GM21423 (cell line): ENCODE measurements around the gene SQSTM1.

ENCODE experiments used
- ATAC-seq: cut with Tn5 transposase; IDR thresholded peaks from one replicate; pipeline ENCODE4 v1.9.1; 2021; ENCODE audit warnings: mild to moderate bottlenecking, moderate library complexity; ENCODE audit not compliant: unreplicated experiment

SQSTM1 gene

DNA sequence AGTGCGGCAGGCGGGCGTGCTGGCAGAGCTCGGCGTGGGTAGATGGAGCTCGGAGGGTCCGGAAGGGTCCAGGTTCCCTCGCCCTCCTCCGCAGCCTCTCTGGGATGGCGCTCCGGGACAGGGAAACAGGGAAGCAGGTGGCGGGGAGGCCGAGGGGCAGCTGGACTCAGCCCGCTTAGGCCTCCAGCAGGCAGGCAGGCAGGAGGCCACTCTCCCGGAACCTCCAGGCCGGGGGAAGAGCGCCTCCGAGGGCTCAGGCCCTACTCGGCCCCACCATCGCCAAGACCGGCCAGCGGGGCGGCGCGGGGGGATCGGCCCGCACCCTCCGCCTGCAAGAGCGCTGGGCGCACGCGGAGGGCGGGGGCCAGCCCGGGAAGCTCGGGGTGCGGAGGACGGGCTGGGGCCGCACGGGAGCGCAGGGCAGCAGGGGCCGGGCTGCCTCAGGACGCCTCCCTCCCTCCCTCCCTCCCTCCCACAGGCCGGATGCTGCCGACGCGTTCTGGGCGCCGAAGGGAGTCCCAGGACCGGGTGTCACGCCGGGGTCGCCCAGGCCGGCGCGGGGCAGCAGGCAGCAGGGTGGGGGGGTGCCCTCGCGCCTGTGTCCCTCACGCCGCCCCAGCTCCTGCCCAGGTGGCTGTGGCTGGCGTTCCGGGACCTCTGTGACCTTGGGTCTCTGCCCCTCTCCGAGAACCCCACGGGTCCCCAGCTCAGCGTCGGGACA, 15.0 kb upstream of the SQSTM1 start:
- peak; percentile 21 for ATAC-seq

DNA sequence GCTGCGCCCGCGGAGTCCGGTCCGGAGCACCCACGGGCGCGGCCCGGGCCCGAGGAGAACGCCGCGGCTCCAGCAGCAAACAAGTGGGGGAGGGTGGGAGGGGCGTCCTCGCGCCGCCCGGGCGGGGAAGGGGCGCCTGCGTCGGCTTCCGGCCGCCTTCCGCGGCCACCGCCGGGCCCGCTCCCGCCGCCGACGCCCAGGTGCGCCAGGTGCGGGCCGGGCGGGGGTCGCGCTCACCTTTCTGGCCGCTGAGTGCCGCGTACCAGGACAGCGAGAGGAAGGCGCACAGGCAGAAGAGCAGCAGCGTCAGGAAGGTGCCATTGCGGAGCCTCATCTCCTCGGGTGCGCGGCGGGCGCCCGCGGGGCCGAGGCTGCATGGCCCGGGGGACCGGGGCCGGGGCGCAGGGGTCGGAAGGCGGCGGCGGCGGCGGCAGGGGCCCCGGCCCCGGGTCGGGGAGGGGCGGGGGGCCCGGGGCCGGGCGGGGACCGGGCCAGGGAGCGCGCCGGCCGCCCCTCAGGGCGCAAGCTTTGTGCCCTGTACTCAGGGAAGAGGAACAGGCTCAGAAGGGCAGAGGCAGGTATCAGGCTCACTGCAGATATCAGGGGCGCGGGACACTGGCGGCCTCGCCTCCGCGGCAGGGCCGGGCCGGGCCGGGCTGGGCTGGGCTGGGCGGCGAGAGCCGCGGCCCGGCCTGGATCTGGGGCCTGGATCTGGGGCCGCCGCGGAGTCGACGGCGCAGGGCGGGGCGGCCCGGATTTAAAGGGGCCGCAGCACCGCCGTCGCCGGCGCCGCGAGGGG, 14.3 kb upstream of the SQSTM1 start, which contains the start of gene MGAT4B:
Gene MGAT4B (minus strand): TSS at position 617 of the 799 bp plus-strand sequence. CDS start 283 bp downstream, at position 334.
- ATAC-seq: peak; percentile 65

DNA sequence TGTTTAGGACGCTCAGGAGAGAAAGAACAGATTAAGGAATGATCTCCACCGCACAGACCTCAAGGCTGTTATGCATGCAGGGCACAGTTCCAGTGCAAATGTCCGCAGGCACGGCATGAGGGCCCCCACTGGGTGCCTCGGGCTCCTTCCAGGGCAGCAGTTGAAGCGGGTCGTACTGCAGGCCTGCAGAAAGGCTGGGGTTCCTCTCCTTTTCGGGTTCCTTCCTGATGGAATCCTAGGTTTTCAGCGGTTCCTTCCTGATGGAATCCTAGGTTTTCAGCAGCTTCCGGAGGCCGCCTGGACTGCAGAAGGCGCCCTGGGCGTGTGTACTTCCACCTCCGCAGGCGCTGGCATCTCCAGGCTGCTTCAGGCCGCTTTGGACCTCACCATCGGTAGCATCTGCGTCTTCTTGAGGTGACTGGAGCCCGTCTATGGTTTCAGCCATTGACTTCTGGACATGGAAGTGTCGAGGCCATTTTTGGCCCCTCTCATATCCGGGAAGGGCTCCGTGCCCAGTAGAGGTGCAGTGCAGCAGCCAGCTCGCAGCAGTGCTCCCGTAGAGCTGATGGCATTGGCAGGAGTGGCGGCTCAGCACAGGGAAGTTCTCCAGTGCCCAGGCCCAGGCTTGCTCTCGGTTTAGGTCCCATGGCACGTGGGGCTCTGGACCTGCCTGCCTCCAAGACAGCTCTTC, 8.4 kb upstream of the SQSTM1 start:
- no peak for ATAC-seq

DNA sequence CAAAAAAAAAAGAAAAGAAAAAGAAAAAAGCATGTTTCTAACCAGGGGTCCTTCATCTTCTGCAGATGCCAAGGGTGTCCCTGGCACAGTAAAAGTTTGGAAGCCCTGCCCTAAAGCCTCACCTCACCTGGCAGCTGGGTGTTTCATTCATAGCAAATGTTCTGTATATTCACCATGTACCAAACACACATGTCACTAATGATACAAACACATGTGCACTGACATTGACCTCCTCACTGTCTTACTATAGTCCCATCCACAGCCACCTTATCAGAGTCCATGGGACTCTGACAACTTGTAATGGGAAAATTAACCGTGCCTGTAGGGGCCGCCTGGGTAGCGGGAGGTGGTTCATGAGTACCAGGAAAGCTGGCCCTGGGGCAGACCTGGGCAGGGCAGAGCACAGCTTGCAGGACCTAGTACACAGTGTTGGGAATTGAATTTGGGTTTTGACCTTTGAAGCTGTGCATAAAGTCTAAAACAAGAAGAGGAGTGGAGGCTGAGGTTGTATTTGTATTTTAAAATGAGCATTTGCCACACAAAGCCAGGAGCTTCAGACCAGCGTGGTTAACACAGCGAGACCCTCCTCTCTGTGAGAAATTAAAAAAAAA, 7.6 kb upstream of the SQSTM1 start:
- ATAC-seq: no peak

DNA sequence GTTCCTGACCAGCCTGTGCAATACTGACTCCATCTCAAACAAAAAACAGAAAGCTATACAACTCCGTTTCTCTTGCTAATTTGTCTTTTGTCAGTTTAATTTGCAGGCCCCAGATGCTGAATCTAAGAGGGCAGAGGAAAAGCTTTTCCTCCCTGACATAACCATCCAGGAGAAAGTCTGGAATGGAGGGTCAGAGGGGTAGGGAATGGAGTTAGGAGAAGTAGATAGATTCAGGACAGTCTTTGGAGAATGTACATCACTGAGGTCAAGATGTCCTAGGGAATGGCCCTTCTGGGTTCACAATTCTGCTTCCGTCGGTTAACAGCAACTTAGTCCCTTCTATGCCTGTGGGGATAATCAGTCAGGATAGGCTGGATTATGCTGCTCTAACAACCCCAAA, 6.6 kb upstream of the SQSTM1 start:
- ATAC-seq: no peak

DNA sequence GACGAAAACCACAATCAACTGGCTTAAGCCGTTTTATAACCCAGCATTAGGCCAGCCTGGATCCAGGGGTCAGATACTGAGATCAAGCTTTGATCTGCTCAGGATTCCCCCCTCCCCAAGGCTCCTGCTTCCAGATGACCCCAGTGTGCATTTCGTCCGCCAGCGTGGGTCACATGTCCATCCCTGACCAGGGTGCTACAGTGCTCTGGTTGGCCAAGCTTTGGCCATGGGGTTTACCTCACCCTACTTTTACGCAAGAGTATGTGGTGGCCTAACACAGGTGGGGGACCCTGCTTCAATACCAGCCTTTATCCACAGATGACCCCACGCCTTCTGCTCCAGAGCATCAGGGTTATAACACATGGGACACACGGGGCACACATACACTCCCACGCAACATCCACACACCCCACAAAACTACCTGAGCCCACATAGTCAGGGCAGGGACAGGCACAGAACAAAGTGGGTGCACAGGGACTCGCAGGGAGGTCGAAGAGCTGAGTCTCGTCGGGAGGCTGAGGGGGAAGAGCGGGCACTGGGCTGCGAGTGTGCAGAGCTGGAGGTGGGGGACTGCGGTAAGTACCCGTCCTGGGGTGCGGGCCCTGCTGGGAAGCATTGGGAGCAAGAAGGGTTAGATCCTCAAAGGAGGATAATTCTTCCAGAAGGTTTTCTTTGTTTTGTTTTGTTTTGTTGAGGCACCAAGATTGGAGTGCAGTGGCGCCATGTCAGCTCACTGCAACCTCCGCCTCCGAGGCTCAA, 5.0 kb upstream of the SQSTM1 start:
- ATAC-seq: no peak

DNA sequence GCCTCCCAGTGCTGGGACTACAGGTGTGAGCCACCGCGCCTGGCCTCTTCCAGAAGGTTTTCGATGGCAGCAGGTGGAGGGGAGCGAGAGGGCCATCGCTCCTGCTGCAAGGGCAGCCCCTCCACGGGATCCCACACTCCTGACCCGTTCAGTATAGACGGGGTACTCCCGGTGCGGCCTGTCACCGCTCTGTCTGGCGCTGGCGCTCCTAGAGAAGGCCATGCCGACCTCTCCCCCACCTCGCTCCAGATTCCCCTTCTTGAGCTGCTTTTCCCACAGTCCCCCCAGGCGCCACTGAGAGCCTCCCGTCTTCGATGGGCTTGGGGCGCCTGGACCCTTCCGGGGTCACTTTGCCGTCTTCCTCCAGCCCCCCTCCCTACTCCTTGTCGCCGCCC, 4.3 kb upstream of the SQSTM1 start:
- no peak for ATAC-seq

DNA sequence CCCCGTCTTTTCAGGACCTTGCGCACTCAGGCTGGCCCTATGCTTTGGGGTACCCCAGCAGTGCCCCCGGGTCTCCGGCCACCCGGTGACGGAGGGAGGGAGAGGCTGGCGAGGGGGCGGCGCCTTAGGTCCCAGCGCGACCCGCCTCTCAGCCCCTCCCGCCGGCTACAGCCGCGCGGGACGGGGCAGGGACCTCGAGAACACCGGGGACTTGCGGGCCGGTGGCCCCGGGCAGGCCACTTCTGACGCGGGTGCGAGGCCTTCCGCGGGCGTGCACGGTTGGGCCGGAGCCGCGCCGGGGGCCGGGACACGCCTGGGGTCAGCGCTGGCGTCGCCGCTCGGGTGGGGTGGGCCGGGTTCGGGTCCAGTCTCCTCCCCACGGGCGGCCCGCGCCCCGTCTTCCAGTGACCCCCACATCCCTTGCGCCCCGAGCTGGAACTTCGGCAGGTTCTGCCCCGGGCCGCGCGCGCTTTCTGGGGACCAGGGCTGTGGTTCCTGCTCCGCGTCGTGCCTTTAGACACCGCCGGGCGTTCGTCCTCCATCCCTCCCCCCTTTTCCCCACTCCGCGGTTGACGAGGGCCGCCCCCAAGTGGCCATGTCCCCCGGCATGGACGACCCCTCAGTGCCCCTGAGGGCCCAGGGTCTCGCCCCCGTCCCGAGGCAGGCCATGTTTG, 3.8 kb upstream of the SQSTM1 start:
- no peak for ATAC-seq

DNA sequence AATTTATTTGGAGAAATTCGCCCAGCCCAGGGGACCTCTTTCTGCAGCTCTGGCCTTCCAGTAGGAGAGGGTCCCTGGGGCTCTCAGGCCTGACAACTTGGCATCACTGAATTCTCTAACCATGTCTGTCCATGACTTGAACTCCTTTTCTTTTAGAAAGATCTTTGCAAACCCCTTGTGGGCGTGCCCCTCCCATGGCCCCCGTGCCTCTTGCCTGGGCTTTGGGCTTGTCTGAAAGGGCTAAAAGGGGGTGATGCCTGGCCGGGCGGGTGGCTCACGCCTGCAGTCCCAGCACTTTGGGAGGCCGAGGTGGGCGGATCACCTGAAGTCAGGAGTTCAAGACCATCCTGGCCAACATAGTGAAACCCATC, 3.2 kb upstream of the SQSTM1 start:
- no peak for ATAC-seq

DNA sequence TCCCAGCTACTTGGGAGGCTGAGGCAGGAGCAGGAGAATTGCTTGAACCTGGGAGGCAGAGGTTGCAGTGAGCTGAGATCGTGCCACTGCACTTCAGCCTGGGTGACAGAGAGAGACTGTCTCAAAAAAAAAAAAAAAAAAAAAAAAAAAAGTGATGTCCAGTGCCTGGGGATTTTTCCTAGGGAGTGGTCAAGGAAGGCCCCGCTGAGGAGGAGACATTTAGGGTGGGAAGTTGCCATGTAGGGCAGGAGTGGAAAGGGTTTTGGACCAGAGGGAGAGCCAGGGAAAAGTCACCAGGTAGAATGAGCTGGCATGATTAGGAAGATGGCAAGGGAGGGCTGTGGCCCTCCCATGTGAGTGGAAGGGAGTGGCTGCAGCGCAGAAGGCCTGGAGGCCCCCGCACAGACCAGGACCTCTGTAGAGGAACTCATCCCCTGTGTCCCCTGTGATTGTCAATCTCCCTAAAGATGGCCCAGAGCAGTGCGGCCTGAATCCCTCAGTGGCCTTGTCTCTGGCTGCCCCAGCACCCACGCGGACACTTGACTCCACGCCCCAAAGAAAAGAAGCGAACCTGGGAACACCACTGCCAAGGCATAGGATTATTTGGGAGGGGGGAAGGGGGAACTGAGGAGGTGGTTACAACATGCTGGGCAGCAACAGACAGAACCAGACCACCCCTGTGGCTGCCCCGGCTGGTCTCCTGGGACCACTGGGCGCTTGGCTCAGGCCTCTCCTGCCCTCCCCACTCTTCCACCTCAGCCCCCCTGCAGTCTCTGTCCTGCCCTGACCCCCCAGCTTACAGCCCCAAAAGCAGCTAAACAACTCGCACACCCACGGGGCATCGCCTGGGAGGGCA, 2.6 kb upstream of the SQSTM1 start:
- no peak for ATAC-seq

DNA sequence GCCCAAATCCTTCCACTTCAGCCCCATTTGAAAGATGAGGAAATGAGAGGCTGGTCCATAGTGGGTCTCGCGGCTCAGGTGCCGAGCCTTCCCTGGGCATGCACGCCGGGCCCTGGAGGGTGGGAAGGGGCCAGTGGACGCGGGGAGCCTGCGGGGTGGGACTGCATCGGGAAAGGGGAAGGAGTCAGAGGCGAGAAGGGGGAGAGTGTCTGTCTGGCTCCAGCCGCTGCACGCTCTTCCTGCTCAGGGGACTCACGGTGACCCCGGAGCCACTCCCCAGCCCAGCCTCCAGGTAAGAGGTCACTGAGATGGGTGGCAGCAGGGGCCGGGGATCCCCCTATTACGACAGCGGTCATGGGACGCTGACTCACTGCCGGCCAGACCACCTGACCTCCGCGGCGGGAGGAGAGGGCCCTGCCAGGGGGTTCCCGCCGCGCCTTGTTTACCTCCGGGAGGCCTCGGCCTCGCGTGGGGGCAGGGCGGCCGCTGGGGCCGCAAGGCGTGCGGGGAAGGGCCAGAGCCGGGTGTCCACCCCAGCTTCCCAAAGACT, 1.9 kb upstream of the SQSTM1 start:
- ATAC-seq: peak; percentile 65

DNA sequence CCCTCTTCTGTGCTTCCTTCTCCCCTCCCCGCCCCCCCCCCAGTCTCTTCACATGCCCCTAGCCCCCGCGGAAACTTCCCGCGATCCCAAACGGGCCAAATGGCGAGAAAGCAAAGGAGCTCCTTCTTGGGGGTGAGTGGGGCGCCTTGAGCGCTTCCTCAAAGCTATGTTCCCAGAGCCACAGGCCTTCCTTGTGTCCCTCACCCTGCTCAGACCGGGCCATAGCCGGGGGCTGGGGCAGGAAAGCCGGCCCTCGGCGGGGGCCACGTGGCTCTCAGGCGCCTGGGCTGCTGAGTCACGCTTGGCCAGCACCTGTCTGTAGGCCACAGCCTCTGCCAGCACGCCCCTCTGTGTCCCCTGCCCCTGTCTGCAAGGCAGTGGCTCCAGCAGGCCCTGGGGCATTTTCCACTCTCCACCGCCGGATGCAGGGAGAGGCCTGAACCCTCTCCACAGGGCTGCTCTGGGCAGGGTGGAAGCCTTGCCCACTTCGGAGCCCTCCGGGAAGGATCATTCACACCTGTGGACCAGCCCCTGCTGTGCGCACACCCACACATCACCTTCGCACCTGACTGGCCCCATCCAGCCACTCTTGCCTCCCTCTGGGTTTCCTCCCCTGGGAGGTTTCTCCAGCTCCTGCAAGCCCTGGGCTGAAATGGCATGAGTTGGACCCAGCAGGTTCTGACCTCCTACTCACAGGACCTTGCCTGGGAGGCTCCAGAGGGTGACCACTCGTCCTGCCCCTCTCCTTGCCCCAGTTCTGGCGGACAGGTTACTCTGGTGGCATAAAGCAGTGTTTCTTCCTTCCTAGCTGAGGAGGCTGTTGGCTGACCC, 1.2 kb upstream of the SQSTM1 start:
- ATAC-seq: no peak

DNA sequence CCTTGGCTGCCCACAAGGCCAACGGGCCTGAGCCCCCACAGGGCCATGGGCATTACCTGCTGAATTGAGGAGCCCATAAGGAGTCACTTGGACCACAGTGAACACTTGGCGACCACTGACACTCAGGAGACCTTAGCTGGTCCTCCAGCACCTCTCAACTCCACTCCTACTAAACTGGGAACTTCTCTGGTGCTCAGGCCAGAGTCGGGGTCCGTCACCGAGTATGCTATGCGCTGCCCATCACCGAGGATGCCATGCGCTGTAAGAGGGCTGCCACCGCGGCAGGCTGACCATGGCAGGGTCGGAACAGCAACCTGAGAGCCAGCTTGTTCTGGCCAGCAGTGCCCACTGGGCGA, 600 bp upstream of the SQSTM1 start:
- no peak for ATAC-seq

DNA sequence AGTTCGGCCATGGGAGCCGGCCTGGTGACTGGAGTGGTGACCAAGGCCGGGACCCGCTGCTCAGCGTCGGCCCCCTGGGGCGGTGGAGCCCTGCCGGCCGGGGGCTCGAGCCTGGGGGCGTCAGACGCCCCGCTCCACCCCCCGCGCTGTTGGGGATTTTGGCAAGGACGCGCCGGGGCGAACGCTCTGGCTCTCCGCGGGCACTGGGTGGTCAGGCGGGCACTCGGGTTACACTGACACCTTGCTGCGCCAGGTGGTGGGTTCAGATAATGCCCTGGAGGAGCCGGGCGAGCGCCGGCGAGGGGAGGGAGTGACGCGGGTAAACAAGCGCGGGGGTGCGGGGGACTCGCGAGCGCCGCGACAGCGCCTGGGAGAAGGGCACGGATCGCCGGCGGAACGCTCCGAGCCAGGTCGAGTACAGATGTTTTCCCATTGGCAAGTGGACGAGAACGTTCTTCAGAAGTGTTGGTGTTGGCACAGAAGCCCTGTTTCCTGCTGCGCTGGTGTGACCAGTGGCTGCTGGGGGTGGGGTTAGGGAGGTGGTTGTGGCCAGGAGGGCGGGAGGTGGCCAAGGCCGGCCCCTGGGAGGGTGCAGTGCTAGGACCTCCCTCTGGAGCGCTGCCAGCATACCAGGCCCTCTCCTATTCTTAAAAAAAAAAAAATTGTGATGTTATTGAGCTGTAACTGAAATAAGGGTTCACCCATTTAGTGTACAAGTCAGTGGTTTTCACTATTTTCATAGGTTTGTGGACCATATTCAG, 773 bp downstream of the SQSTM1 start:
- ATAC-seq: peak; percentile 38

DNA sequence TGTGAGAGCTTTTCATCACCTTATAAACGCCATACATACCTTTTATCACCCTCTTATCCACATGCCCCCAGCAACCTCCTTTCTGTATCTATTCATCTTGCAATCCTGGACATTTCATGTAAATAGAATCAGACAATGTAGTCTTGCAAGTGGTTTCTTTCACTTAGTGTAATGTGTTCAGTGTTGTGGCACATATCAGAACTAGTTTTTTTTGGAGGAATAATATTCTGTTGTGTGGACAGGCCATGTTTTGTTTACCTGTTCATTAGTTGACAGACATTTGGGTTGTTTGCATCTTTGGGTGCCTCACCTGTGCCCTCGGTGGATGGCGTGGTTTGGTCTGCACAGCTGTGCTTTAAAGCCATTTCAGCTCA, 1.3 kb downstream of the SQSTM1 start:
- no peak for ATAC-seq

DNA sequence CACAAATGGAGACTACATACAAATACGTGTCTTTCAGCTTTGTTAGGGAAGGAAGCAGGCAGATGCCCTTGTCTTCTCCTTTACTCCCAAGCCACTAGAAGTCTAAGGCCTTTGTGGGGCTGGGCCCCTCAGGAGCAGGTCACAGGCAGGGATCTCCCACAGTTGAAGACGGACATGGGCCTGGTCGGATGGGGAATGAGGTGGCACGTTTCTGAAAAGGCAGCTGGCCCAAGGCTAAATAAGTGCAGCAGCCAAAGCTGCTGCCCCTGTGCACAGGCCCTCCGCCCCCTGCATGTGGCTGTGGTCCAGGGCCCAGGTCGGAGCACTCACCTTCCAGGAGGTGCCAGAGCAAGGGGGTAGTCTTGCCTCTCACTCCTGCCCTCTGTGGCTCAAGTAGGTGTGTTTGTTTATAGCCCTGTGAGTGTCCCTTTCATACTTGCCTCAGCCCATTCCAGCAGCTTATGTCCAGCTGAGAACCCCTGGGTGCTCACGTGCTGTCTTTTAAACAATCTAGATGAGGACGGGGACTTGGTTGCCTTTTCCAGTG, 1.8 kb downstream of the SQSTM1 start:
- no peak for ATAC-seq
